ENCODE data around the gene IFT80.

- TF ChIP-seq CEBPZ (IDR thresholded peaks at IDR 0.05; ENCODE audit: low read depth, low read length): no peak
- no peak for TF ChIP-seq CTCF (IDR thresholded peaks at IDR 0.05 in 2 of 3, conservative IDR thresholded peaks at IDR 0.05 in 1 of 3; ENCODE audit: control insufficient read depth in 2 of 3, extremely low read depth in 1 of 3, insufficient read depth in 1 of 3, low read depth in 3 of 3, low read length in 3 of 3)
- no peak for TF ChIP-seq EZH2 (IDR thresholded peaks at IDR 0.05; ENCODE audit: borderline replicate concordance, control insufficient read depth, low read depth, low read length)
- TF ChIP-seq SP1 (IDR thresholded peaks at IDR 0.05; ENCODE audit: low read depth, low read length): no peak
- TF ChIP-seq ZNF274 (IDR thresholded peaks at IDR 0.05; ENCODE audit: insufficient read depth, insufficient read length): no peak
- no peak for TF ChIP-seq RELA (IDR thresholded peaks at IDR 0.05; ENCODE audit: borderline replicate concordance, partially characterized antibody)
- TF ChIP-seq REST (IDR thresholded peaks at IDR 0.05; ENCODE audit: low read depth, low read length): no peak
- no peak for TF ChIP-seq ZNF217 (IDR thresholded peaks at IDR 0.05)
- TF ChIP-seq RAD51 (IDR thresholded peaks at IDR 0.05): no peak
- no peak for TF ChIP-seq BHLHE40 (IDR thresholded peaks at IDR 0.05; ENCODE audit: borderline replicate concordance in 1 of 2, low read depth in 2 of 2, low read length in 1 of 2)
- no peak for TF ChIP-seq TCF12 (IDR thresholded peaks at IDR 0.05; ENCODE audit: low read depth, low read length)
- TF ChIP-seq EGR1 (IDR thresholded peaks at IDR 0.05; ENCODE audit: borderline replicate concordance in 1 of 2, low read depth in 2 of 2, low read length in 2 of 2): no peak
- TF ChIP-seq CHD4 (IDR thresholded peaks at IDR 0.05): no peak
These were observed 47.6 kb upstream of the IFT80 start for GRCh38 chr3:160446522-160447056.

Measured in GM12878 (cell line).